ENCODE data around the gene NKX1-1.

- TF ChIP-seq POLR2A (IDR thresholded peaks at IDR 0.05), result no peak
- TF ChIP-seq, protein P1, sequence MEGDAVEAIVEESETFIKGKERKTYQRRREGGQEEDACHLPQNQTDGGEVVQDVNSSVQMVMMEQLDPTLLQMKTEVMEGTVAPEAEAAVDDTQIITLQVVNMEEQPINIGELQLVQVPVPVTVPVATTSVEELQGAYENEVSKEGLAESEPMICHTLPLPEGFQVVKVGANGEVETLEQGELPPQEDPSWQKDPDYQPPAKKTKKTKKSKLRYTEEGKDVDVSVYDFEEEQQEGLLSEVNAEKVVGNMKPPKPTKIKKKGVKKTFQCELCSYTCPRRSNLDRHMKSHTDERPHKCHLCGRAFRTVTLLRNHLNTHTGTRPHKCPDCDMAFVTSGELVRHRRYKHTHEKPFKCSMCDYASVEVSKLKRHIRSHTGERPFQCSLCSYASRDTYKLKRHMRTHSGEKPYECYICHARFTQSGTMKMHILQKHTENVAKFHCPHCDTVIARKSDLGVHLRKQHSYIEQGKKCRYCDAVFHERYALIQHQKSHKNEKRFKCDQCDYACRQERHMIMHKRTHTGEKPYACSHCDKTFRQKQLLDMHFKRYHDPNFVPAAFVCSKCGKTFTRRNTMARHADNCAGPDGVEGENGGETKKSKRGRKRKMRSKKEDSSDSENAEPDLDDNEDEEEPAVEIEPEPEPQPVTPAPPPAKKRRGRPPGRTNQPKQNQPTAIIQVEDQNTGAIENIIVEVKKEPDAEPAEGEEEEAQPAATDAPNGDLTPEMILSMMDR (IDR thresholded peaks at IDR 0.05), result no peak
Observed at GRCh38 chr4:1354983-1355275, 51.3 kb downstream of the NKX1-1 start.
